Measurements from ENCODE around the gene UFM1.

DNA sequence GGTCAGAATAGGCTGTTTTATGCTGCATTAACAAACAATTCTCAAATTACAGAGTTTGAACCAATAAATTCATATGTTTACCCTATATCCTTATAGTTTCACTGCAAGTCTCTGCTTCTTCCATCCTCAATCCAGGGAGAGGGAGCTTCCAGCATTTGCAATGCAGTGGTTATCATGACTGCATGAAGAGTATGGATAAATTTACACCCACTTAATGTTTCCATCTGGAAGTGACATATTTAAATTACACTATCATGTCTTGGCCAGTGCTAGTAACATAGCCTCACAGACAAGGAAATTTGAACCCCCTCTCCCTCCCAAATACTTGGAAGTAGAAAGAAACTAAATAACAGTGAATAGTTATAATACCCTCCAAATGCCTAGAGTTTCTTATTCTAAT is 33.5 kb upstream of the UFM1 start:
- TF ChIP-seq EZH2phosphoT487 (IDR thresholded peaks at IDR 0.05; ENCODE audit: borderline replicate concordance), result no peak
- TF ChIP-seq, protein P1, sequence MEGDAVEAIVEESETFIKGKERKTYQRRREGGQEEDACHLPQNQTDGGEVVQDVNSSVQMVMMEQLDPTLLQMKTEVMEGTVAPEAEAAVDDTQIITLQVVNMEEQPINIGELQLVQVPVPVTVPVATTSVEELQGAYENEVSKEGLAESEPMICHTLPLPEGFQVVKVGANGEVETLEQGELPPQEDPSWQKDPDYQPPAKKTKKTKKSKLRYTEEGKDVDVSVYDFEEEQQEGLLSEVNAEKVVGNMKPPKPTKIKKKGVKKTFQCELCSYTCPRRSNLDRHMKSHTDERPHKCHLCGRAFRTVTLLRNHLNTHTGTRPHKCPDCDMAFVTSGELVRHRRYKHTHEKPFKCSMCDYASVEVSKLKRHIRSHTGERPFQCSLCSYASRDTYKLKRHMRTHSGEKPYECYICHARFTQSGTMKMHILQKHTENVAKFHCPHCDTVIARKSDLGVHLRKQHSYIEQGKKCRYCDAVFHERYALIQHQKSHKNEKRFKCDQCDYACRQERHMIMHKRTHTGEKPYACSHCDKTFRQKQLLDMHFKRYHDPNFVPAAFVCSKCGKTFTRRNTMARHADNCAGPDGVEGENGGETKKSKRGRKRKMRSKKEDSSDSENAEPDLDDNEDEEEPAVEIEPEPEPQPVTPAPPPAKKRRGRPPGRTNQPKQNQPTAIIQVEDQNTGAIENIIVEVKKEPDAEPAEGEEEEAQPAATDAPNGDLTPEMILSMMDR (conservative IDR thresholded peaks at IDR 0.05; ENCODE audit: low read length), result no peak

Measured in Loucy (cell line).